A673 (cell line): ENCODE results near the gene RPS16. TPM values are rescaled to one million over a fixed set of nuclear protein-coding genes. Genes with fewer than 3 reads are reported as not detected.

Experiments
- BruUV-seq: library from RNA; stranded (reverse); fragments of 400-500 nt; replicated peaks from 2 replicates; lab custom pipeline; 2021; lab: Mats Ljungman, UMichigan
- CTCF ChIA-PET: fragments of 300-600 bp; sonication (Branson Sonifier 250); formaldehyde crosslinking; loops from one replicate; lab custom pipeline; 2022; ENCODE audit warnings: antibody characterized with exemption; lab: Charles Lee
- POLR2A ChIA-PET: fragments of 300-600 bp; sonication (Branson Sonifier 250); formaldehyde crosslinking; loops from one replicate; lab custom pipeline; 2022; ENCODE audit warnings: antibody characterized with exemption; ENCODE audit not compliant: low non-redundant PET; lab: Charles Lee
- DNase-seq: peaks from one replicate; pipeline ENCODE4 v3.0.0-alpha.2; 2015; ENCODE audit warnings: low spot score
- H3K27ac ChIP-seq: fragments of 200-600 bp; sonication (generic); 2 replicates; pipeline ENCODE4 v1.5.1; 2016; ENCODE audit warnings: mixed run types, low read depth, mild to moderate bottlenecking, mixed read lengths, antibody characterized with exemption, low read length; ENCODE audit not compliant: poor library complexity, severe bottlenecking
- H3K27me3 ChIP-seq: fragments of 200-600 bp; sonication (generic); replicated peaks from 2 replicates; pipeline ENCODE4 v1.6.1; 2017; ENCODE audit warnings: mixed run types, low read depth, mild to moderate bottlenecking, mixed read lengths, antibody characterized with exemption, low read length; ENCODE audit not compliant: insufficient read depth, poor library complexity
- H3K36me3 ChIP-seq: fragments of 200-600 bp; sonication (generic); 2 replicates; pipeline ENCODE4 v1.6.1; 2016; ENCODE audit warnings: mixed run types, mild to moderate bottlenecking, mixed read lengths, antibody characterized with exemption, low read length; ENCODE audit not compliant: insufficient read depth, poor library complexity, severe bottlenecking
- H3K4me1 ChIP-seq: fragments of 200-600 bp; sonication (generic); 2 replicates; pipeline ENCODE4 v1.6.1; 2017; ENCODE audit warnings: mixed run types, mild to moderate bottlenecking, mixed read lengths, antibody characterized with exemption, low read length; ENCODE audit not compliant: insufficient read depth, poor library complexity, severe bottlenecking
- H3K4me3 ChIP-seq: fragments of 200-600 bp; sonication (generic); 2 replicates; pipeline ENCODE4 v1.5.1; 2016; ENCODE audit warnings: low read depth, mixed run types, mild to moderate bottlenecking, mixed read lengths, low read length; ENCODE audit not compliant: poor library complexity, severe bottlenecking
- H3K9me3 ChIP-seq: fragments of 200-600 bp; sonication (generic); 2 replicates; pipeline ENCODE4 v1.6.1; 2016; ENCODE audit warnings: mixed run types, low read depth, mild to moderate bottlenecking, mixed read lengths, antibody characterized with exemption, low read length; ENCODE audit not compliant: poor library complexity, severe bottlenecking
- EZH2 ChIP-seq: fragments of 200-600 bp; sonication (generic); IDR thresholded peaks from 2 replicates; pipeline ENCODE4 v1.6.1; 2017; ENCODE audit warnings: borderline replicate concordance, low read depth, mild to moderate bottlenecking, mixed read lengths, antibody characterized with exemption, low read length; ENCODE audit not compliant: poor library complexity, severe bottlenecking
- intact Hi-C: fragments of 100-400 bp; cut with micrococcal nuclease; formaldehyde crosslinking; loops from one replicate; pipeline ENCODE4 v1.10.0; 2022; ENCODE audit not compliant: unreplicated experiment
- total RNA-seq: library from RNA; stranded (reverse); gene quantifications from 2 replicates; pipeline ENCODE4 v1.2.3, GENCODE V29; 2021
- TF ChIP-seq, protein P1 (sequence below): fragments of 300-800, 200-600 bp; sonication (generic); conservative IDR thresholded peaks from 2 replicates; pipeline ENCODE4 v1.5.1; 2017; ENCODE audit warnings: low read depth, mild to moderate bottlenecking, antibody characterized with exemption, low read length, moderate library complexity, mixed read lengths

RPS16 gene
- total RNA-seq, 1 experiment from 2014 or later: 1,898 TPM

GRCh38 chr19:39445196-39446111 lies 9.7 kb upstream of the RPS16 start, which contains the start of gene SUPT5H:
Gene SUPT5H (plus strand): TSS chr19:39445582. CDS start chr19:39445891, 309 bp downstream.
- TSS peak; percentile 76 for BruUV-seq
- Histone ChIP-seq H3K4me3 (peak within 1 kb of the TSS; percentile 98), H3K27me3 (no peaks in the 10 kb centered on the region), H3K36me3 (peaks cover 4% of the 10 kb centered on the region), H3K27ac (peak within 1 kb of the TSS; percentile 88), H3K9me3 (no peaks in the 10 kb centered on the region), H3K4me1 (peaks cover 10% of the 10 kb centered on the region)
- ChIA-PET POLR2A (interaction anchor here (0.6 to 1.0 kb wide), 2 partner anchors 10 to 392 kb away, joined by 3 to 9 read pairs; partner anchors contain the start of gene RPS16), CTCF (interaction anchor here (1.1 kb wide), 1 partner anchor 54 kb away, joined by 4 read pairs; no protein-coding TSS in a partner anchor)
- no peak for TF ChIP-seq EZH2
- TF ChIP-seq, protein P1, sequence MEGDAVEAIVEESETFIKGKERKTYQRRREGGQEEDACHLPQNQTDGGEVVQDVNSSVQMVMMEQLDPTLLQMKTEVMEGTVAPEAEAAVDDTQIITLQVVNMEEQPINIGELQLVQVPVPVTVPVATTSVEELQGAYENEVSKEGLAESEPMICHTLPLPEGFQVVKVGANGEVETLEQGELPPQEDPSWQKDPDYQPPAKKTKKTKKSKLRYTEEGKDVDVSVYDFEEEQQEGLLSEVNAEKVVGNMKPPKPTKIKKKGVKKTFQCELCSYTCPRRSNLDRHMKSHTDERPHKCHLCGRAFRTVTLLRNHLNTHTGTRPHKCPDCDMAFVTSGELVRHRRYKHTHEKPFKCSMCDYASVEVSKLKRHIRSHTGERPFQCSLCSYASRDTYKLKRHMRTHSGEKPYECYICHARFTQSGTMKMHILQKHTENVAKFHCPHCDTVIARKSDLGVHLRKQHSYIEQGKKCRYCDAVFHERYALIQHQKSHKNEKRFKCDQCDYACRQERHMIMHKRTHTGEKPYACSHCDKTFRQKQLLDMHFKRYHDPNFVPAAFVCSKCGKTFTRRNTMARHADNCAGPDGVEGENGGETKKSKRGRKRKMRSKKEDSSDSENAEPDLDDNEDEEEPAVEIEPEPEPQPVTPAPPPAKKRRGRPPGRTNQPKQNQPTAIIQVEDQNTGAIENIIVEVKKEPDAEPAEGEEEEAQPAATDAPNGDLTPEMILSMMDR: no peak
- intact Hi-C loops: no loop called here
- DNase-seq: peak; percentile 98

- Histone ChIP-seq H3K9me3 (no peaks in the 10 kb centered on the region), H3K4me3 (peak overlapping the region; percentile 98), H3K36me3 (peaks cover 4% of the 10 kb centered on the region), H3K4me1 (peaks cover 10% of the 10 kb centered on the region), H3K27ac (peak overlapping the region; percentile 88), H3K27me3 (no peaks in the 10 kb centered on the region)
- ChIA-PET POLR2A (interaction anchor here (1.0 kb wide), 1 partner anchor 9 kb away, joined by 9 read pairs; the partner anchor contains the start of gene RPS16), CTCF (interaction anchor here (1.1 kb wide), 1 partner anchor 55 kb away, joined by 4 read pairs; no protein-coding TSS in a partner anchor)
- BruUV-seq: TSS peak; percentile 95
- TF ChIP-seq, protein P1: no peak
- TF ChIP-seq EZH2: no peak
- no peak for DNase-seq
- intact Hi-C loops: no loop called here
Observed at GRCh38 chr19:39444598-39445195, 8.9 kb upstream of the RPS16 start.

GRCh38 chr19:39438270-39438934 lies 2.7 kb upstream of the RPS16 start:
- DNase-seq: no peak
- Histone ChIP-seq H3K36me3 (peaks cover 15% of the 10 kb centered on the region), H3K4me1 (peaks cover 12% of the 10 kb centered on the region), H3K27me3 (no peaks in the 10 kb centered on the region), H3K9me3 (no peaks in the 10 kb centered on the region), H3K27ac (no peak overlapping the region), H3K4me3 (no peak overlapping the region)
- intact Hi-C loops: no loop called here
- BruUV-seq: no TSS peak
- TF ChIP-seq, protein P1: no peak
- no peak for TF ChIP-seq EZH2
- ChIA-PET CTCF (no interaction called here), POLR2A (interaction anchor here (0.7 kb wide), 1 partner anchor 85 kb away, joined by 5 read pairs; no protein-coding TSS in a partner anchor)
